Measurements from ENCODE around the gene PKDCC.

Gene PKDCC

DNA sequence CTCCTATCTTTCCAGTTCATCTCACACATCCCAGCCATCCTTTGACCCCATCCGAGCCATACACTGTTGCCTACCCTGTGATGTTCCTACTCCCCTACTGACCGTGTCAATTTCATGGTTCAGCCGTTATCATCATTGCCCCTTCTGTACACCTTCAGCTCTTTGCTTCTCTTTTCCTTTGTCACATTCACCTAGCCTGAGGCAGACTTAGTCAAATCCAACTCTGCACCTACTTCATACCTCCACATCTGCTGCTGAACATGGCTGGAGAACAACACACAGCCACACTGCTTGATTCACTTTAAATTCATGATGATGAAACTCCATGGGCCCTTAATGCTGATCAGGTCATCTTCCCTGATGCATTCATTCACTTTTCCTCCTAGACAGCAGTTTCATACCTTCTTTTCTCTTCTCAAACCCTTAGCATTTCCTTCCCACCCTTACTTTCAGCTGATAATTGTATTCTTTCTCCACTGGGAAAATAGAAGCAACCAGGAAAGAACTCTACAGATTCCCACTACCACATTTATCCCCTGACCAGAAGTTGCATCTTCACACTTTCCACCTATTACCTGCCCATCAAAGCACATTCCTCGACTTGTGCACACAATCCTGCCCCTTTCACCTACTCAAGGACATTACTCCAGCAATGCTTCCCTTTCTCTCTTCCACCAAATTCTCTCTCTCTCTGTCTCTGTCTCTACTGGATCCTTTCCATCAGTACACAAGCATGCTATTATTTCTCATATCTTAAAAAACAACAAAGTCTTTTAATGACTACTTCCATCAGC is 59.6 kb downstream of the PKDCC start:
- no peak for DNase-seq
